H9 (cell line): Measurements from ENCODE around the gene ALLC. TPM values are rescaled to one million over a fixed set of nuclear protein-coding genes. Genes with fewer than 3 reads are reported as not detected.

Experiments used
- DNase-seq: peaks from one replicate; pipeline ENCODE4 v3.0.0-alpha.2; 2017
- H2AFZ ChIP-seq: one replicate; pipeline ENCODE4 v1.6.1; 2013; ENCODE audit warnings: mild to moderate bottlenecking, low read length, control low read depth, moderate library complexity
- H2AK5ac ChIP-seq: 2 replicates; pipeline ENCODE4 v1.6.1; 2013; ENCODE audit warnings: low read length, control low read depth, mixed read lengths; ENCODE audit not compliant: insufficient read length
- H2BK120ac ChIP-seq: one replicate; pipeline ENCODE4 v1.6.1; 2013; ENCODE audit warnings: low read depth, mild to moderate bottlenecking, low read length, control low read depth, inconsistent platforms; ENCODE audit not compliant: poor library complexity, severe bottlenecking
- H2BK12ac ChIP-seq: 2 replicates; pipeline ENCODE4 v1.6.1; 2013; ENCODE audit warnings: low read length, control low read depth, mixed read lengths, low read depth; ENCODE audit not compliant: insufficient read length
- H2BK15ac ChIP-seq: 2 replicates; pipeline ENCODE4 v1.6.1; 2013; ENCODE audit warnings: low read depth, low read length, control low read depth
- H2BK20ac ChIP-seq: one replicate; pipeline ENCODE4 v1.6.1; 2013; ENCODE audit warnings: low read depth, mild to moderate bottlenecking, low read length, control low read depth, inconsistent platforms; ENCODE audit not compliant: poor library complexity, severe bottlenecking
- H2BK5ac ChIP-seq: 2 replicates; pipeline ENCODE4 v1.6.1; 2013; ENCODE audit warnings: low read length, control low read depth, mixed read lengths; ENCODE audit not compliant: insufficient read length
- H3K14ac ChIP-seq: 2 replicates; pipeline ENCODE4 v1.6.1; 2013; ENCODE audit warnings: low read length, control low read depth; ENCODE audit not compliant: insufficient read depth
- H3K18ac ChIP-seq: 2 replicates; pipeline ENCODE4 v1.6.1; 2013; ENCODE audit warnings: low read depth, mild to moderate bottlenecking, mixed read lengths, low read length, control low read depth; ENCODE audit not compliant: insufficient read length
- H3K23ac ChIP-seq: 2 replicates; pipeline ENCODE4 v1.6.1; 2013; ENCODE audit warnings: low read length, control low read depth, mixed read lengths, low read depth; ENCODE audit not compliant: insufficient read length
- H3K23me2 ChIP-seq: 2 replicates; pipeline ENCODE4 v1.6.1; 2013; ENCODE audit warnings: low read depth, mild to moderate bottlenecking, mixed read lengths, low read length, control low read depth; ENCODE audit not compliant: insufficient read length, poor library complexity, severe bottlenecking
- H3K27ac ChIP-seq: 2 replicates; pipeline ENCODE4 v1.5.1; 2013; ENCODE audit warnings: low read length, control low read depth, mixed read lengths, low read depth; ENCODE audit not compliant: insufficient read length
- H3K27me3 ChIP-seq: 2 replicates; pipeline ENCODE4 v1.6.1; 2013; ENCODE audit warnings: low read length, control low read depth, inconsistent platforms; ENCODE audit not compliant: insufficient read depth
- H3K4ac ChIP-seq: 2 replicates; pipeline ENCODE4 v1.6.1; 2013; ENCODE audit warnings: low read depth, mild to moderate bottlenecking, control low read depth, inconsistent platforms, low read length, moderate library complexity
- H3K4me1 ChIP-seq: 2 replicates; pipeline ENCODE4 v1.6.1; 2013; ENCODE audit warnings: low read length, control low read depth, inconsistent platforms; ENCODE audit not compliant: insufficient read depth
- H3K4me2 ChIP-seq: 2 replicates; pipeline ENCODE4 v1.6.1; 2013; ENCODE audit warnings: low read length, control low read depth, mixed read lengths; ENCODE audit not compliant: insufficient read length, insufficient read depth
- H3K56ac ChIP-seq: 2 replicates; pipeline ENCODE4 v1.6.1; 2013; ENCODE audit warnings: low read depth, mild to moderate bottlenecking, mixed read lengths, low read length, control low read depth; ENCODE audit not compliant: insufficient read length
- H3K79me1 ChIP-seq: 2 replicates; pipeline ENCODE4 v1.6.1; 2013; ENCODE audit warnings: low read depth, mild to moderate bottlenecking, moderate library complexity, low read length, control low read depth, inconsistent platforms; ENCODE audit not compliant: insufficient read depth, poor library complexity, severe bottlenecking
- H3K79me2 ChIP-seq: 2 replicates; pipeline ENCODE4 v1.6.1; 2013; ENCODE audit warnings: low read length, control low read depth, inconsistent platforms; ENCODE audit not compliant: insufficient read depth
- H3K9ac ChIP-seq: 2 replicates; pipeline ENCODE4 v1.6.1; 2013; ENCODE audit warnings: low read length, control low read depth, mixed read lengths; ENCODE audit not compliant: insufficient read length; ENCODE audit errors: extremely low read depth
- H3K9me3 ChIP-seq: one replicate; pipeline ENCODE4 v1.6.1; 2013; ENCODE audit warnings: low read depth, low read length, inconsistent platforms; ENCODE audit not compliant: control insufficient read depth
- H3T11ph ChIP-seq: one replicate; pipeline ENCODE4 v1.6.1; 2013; ENCODE audit warnings: mild to moderate bottlenecking, low read length, control low read depth, inconsistent platforms
- H4K20me1 ChIP-seq: one replicate; pipeline ENCODE4 v1.6.1; 2013; ENCODE audit not compliant: control insufficient read depth, insufficient read length, insufficient read depth
- H4K5ac ChIP-seq: 2 replicates; pipeline ENCODE4 v1.6.1; 2013; ENCODE audit warnings: low read depth, mild to moderate bottlenecking, mixed read lengths, low read length, control low read depth; ENCODE audit not compliant: insufficient read length
- H4K8ac ChIP-seq: replicated peaks from 2 replicates; pipeline ENCODE4 v1.6.1; 2013; ENCODE audit warnings: low read length, control low read depth, mixed read lengths, low read depth; ENCODE audit not compliant: insufficient read length
- H4K91ac ChIP-seq: 2 replicates; pipeline ENCODE4 v1.6.1; 2013; ENCODE audit warnings: low read depth, mild to moderate bottlenecking, moderate library complexity, mixed read lengths, low read length, control low read depth; ENCODE audit not compliant: insufficient read length
- H3K27ac Mint-ChIP-seq, 3 experiments: 2 replicates in 2 of 3; 3 replicates in 1 of 3; pipeline ENCODE4 v1.8.0; 2020 to 2021; ENCODE audit warnings: mixed read lengths in 3 of 3, mild to moderate bottlenecking in 1 of 3, moderate library complexity in 1 of 3
- H3K27me3 Mint-ChIP-seq: 2 replicates; pipeline ENCODE4 v1.8.0; 2021; ENCODE audit warnings: low read depth, mild to moderate bottlenecking, moderate library complexity, mixed read lengths
- H3K36me3 Mint-ChIP-seq, 3 experiments: 2 replicates in 2 of 3; 3 replicates in 1 of 3; pipeline ENCODE4 v1.8.0; 2020 to 2021; ENCODE audit warnings: low read depth in 3 of 3, mixed read lengths in 3 of 3; ENCODE audit not compliant: insufficient read depth in 1 of 3
- H3K4me1 Mint-ChIP-seq, 2 experiments: 2 replicates each; pipeline ENCODE4 v1.8.0; 2020; ENCODE audit warnings: mixed read lengths in 2 of 2
- H3K4me3 Mint-ChIP-seq, 2 experiments: 2 replicates in 1 of 2; 3 replicates in 1 of 2; pipeline ENCODE4 v1.8.0; 2020 to 2021; ENCODE audit warnings: mild to moderate bottlenecking in 2 of 2, mixed read lengths in 2 of 2, moderate library complexity in 1 of 2
- H3K9me3 Mint-ChIP-seq, 2 experiments: 2 replicates in 1 of 2; 3 replicates in 1 of 2; pipeline ENCODE4 v1.8.0; 2020; ENCODE audit warnings: mild to moderate bottlenecking in 2 of 2, mixed read lengths in 2 of 2, moderate library complexity in 1 of 2
- CTCF ChIP-seq: fragments of 200-600 bp; sonication (generic); conservative IDR thresholded peaks from 3 replicates; pipeline ENCODE4 v1.8.0; 2021; ENCODE audit warnings: antibody characterized with exemption, mild to moderate bottlenecking
- WGBS: extraction: QIAGEN DNeasy Blood & Tissue Kit; methylation state at CpG from one replicate; pipeline ENCODE4 v1.1.7; 2013; ENCODE audit warnings: missing lambda C conversion rate, low lambda C conversion rate, mixed read lengths; ENCODE audit not compliant: insufficient read length; ENCODE audit errors: extremely low coverage; 5-methylcytosine and 5-hydroxymethylcytosine counted together
- total RNA-seq: library from RNA; stranded (reverse); gene quantifications from 2 replicates; pipeline ENCODE4 v1.2.1, GENCODE V29; 2021

The ALLC gene
- total RNA-seq, 1 experiment from 2014 or later, result not detected

GRCh38 chr2:3662239-3662638 is 4.2 kb downstream of the ALLC start:
- H3K9me3 Mint-ChIP-seq, result no peaks in the 10 kb centered on the region; a peak in 2 of 5 replicates
- Histone ChIP-seq H2BK15ac (no peak overlapping the region), H4K5ac (no peak overlapping the region), H2BK120ac (no peak overlapping the region), H3K4me1 (no peaks in the 10 kb centered on the region; the same call in 1 of the 2 replicates), H3K9me3 (no peaks in the 10 kb centered on the region), H4K91ac (no peak overlapping the region), H2BK20ac (no peak overlapping the region), H4K8ac (no peak overlapping the region), H3K79me1 (no peaks in the 10 kb centered on the region), H4K20me1 (no peaks in the 10 kb centered on the region), H3K56ac (no peak overlapping the region), H3K9ac (no peak overlapping the region), H2AK5ac (no peak overlapping the region), H3K79me2 (no peaks in the 10 kb centered on the region), H2BK5ac (no peak overlapping the region), H3K27ac (no peak overlapping the region), H3K14ac (no peak overlapping the region), H3K27me3 (no peaks in the 10 kb centered on the region), H3K4ac (no peak overlapping the region), H2BK12ac (no peak overlapping the region), H3T11ph (no peak overlapping the region), H3K4me2 (no peak overlapping the region), H3K23ac (no peak overlapping the region), H2AFZ (no peak overlapping the region), H3K23me2 (no peaks in the 10 kb centered on the region), H3K18ac (no peak overlapping the region)
- no peak overlapping the region for H3K4me3 Mint-ChIP-seq
- peak; percentile 8 for DNase-seq
- H3K27me3 Mint-ChIP-seq, result no peaks in the 10 kb centered on the region; the same call in 1 of the 2 replicates
- H3K4me1 Mint-ChIP-seq, result peaks cover 18 to 29% of the 10 kb centered on the region in 2 experiments
- peak; percentile 37; the same call in 1 of the 3 replicates for TF ChIP-seq CTCF
- no peak overlapping the region; a peak in 1 of 7 replicates for H3K27ac Mint-ChIP-seq
- no peaks in the 10 kb centered on the region; a peak in 1 of 7 replicates for H3K36me3 Mint-ChIP-seq
- WGBS, result no CpG with 5 or more reads among the region's 6 CpGs
